Activated CD4-positive, CD25-positive, alpha-beta regulatory T cell treated with anti-CD3 and anti-CD28 coated beads, Interleukin-2, amount 50 U/mL, for 16 hours (primary cell): ENCODE results near the gene ABCC6.

Experiments
- DNase-seq: peaks from one replicate; pipeline ENCODE4 v3.0.0-alpha.2; 2020; ENCODE audit warnings: low read depth, low spot score

The ABCC6 gene

DNA sequence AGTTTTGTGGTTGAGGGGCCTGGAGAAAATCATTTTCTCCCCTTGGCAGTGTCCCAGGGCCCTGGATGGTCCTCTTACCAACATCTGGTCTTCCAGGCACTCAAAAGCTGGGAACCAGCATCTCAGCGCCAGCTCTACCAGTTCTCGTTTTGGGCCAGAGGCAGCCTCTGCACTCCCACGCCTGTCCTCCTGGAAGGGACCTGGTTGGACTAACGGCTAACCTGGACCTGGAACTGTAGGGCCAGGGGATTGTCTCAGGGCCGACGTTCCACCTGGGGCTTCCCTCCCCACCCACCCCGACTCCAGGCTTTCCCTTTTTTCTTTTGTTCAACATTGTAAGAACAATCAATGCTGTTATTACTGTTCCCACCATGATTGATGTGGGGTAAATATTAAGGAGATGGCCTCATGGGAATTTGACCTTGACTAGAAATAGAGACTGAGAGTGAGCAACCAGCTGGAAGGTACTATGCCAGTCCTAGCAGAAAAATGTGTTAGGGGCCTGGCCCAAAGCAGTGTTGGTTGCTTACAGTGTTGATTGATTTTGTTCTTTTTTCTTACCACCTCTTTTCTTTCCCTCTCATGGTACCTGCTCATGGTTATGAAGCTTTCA, 81.4 kb downstream of the ABCC6 start:
- no peak for DNase-seq

DNA sequence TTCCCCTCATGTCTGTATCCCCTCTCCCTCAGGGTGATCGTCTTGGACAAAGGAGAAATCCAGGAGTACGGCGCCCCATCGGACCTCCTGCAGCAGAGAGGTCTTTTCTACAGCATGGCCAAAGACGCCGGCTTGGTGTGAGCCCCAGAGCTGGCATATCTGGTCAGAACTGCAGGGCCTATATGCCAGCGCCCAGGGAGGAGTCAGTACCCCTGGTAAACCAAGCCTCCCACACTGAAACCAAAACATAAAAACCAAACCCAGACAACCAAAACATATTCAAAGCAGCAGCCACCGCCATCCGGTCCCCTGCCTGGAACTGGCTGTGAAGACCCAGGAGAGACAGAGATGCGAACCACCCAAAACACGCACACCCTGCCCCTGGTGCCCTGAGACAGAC, 82.2 kb downstream of the ABCC6 start:
- DNase-seq, result no peak

DNA sequence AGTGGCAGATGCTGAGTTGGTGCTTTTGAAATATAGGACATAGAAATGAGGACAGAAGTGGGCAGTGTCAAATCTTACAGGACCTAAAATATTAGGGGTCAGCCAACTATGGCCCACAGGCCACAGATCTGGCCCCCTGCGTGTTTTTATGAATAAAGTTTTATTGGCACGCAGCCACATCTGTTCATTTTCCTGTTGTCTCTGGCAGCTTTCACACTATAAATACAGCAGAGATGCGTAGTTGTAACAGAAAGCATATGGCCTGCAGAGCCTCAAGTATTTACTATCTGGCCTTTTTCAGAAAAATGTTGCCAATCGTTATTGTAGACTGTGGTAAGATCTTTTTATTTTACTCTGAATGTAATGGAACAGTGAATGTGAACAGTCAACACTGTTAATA, 82.8 kb downstream of the ABCC6 start:
- no peak for DNase-seq

DNA sequence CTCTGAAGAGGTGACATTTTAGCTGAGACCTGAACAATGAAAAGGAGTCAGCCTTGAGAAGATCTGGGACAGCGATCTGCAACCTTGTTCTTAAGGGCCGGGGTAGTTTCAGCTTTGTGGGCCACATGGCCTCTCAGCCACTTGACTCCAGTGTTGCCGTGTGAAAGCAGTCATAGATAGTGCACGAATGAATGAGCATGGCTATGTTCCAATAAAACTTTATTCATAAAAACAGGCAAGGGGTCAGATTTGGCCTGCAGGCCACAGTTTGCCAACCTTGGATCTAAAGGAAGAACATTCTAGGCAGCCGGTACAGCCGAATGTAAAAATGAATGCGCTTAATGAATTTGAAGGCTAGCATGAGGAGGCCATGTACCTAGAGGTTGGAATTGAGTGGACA, 83.5 kb downstream of the ABCC6 start:
- DNase-seq, result no peak

DNA sequence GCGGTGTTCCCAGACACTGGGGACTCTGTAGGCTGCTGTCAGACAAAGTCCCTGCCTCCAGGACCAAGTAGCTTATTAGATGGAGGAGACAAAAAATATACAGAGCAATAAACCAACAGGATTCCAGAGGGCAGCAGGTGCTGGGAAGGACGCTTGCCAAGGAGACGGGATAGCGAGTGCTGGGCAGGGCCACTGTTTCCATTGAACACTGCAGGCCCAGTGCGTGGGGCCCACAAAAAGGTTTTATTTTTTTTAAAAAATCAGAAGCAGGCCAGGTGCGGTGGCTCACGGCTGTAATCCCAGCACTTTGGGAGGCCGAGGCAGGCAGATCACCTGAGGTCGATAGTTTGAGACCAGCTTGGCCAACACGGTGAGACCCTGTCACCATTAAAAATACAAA, 84.2 kb downstream of the ABCC6 start:
- DNase-seq, result no peak

DNA sequence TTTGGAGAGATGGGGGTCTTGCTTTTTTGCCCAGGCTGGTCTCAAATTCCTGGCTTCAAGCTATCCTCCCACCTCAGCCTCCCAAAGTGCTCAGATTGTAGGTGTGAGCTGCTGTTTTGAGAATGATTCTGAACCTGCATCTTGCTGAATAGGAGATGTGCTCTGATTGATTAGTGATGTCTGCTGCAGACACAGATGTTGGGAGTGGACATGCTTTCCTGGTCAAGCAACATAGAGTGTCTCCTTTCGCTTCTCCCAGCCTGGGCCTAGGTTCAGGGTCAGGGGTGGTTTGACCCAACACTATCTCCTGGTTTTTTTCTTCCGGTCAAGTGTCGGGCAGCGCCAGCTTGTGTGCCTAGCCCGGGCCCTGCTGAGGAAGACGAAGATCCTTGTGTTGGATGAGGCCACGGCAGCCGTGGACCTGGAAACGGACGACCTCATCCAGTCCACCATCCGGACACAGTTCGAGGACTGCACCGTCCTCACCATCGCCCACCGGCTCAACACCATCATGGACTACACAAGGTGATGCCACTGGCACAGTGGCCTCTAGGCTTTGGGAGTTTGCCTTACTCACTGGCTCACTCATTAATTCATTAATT, 85.2 kb downstream of the ABCC6 start:
- DNase-seq, result no peak

DNA sequence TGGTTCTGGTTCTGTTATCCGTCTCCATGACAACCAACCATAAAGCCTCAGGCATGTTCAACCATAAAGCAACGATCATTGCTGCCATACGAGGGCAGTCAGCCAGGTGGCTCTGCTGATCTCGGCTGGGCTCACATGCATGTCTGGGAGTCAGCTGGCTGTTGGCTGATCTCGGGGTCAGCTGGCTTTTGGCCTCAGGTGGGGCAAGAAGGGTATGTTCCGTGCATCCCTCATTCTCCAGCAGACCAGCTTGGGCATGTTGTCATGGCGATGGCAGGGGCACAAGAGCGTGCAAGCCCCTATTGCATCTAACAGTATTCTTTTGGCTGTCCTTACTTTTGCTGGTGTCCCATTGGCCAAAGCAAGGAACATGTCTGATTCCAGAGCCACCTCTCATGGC, 86.2 kb downstream of the ABCC6 start:
- DNase-seq, result no peak

DNA sequence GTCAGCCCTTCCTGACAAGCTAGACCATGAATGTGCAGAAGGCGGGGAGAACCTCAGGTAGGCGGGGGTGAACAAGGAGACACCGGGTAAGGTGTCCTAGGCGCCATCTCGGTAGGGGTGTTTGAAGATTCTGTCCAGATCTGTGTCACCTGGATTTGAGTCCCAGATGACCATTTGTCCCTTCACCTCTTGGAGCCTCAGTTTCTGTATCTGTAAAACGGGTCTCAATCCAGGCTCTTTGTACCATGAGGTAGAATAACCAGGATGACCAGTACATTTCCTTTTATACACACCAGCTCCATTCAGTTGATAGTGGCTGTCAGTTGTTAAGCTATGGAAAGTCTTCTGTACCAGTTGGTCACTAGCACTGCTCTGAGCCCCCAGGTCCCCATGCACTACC, 86.7 kb downstream of the ABCC6 start:
- DNase-seq, result no peak

DNA sequence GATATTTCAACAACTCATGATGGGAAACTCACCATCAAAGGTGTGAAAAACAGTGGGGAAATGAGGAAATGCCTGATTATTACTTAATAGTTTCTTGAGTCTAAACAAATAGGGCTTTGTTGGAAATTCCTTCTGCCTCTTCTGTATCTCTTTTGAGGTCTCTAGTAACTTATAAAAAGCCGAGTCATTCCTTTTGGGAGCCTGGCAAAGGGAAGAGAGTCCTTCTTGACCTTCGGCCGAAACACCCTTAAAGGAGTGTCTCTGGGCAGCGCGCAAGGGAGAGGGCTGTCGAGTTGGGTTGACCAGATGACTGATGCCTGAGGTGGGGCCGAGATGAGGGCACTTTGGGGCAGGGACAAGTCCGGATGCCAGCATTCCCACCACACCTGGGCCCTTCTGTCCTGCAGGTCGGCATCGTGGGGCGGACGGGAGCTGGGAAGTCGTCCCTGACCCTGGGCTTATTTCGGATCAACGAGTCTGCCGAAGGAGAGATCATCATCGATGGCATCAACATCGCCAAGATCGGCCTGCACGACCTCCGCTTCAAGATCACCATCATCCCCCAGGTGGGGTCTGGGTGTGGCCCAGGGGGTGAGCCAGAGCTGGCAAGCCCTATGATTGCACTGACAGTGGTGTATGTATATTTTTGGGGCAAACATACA, 89.2 kb downstream of the ABCC6 start:
- no peak for DNase-seq

DNA sequence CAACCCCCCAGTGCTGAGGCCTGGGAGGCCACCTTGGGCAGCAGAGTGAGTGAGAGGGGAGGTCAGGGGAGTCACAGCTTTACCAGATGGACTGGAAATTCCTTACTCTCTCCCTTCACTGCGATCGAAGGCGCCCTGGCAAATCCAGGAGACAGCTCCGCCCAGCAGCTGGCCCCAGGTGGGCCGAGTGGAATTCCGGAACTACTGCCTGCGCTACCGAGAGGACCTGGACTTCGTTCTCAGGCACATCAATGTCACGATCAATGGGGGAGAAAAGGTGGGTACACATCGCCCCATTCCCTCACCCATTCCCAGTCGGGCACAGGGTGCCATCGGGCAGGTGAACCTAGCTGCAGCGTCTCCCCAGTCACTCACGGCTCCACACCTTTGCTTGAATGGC, 91.6 kb downstream of the ABCC6 start:
- no peak for DNase-seq

DNA sequence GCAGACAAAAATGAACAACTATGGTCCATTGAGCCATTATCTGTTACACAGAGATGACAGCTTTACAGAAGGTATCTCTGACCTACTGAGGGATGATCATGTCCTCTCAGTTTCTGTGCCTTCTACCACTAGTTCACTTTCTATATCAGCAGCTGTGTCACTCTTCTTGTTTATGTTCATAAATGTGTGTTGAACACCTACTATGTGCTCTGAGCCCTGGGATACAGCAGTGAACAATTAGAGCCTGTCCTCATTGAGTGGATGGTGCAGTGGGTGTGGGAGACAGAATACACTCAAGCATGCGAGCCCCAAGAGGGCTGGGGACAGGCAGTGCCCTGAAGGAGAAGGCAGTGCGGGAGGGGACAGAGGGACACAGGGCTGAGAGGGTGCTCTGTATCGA, 92.1 kb downstream of the ABCC6 start:
- no peak for DNase-seq

DNA sequence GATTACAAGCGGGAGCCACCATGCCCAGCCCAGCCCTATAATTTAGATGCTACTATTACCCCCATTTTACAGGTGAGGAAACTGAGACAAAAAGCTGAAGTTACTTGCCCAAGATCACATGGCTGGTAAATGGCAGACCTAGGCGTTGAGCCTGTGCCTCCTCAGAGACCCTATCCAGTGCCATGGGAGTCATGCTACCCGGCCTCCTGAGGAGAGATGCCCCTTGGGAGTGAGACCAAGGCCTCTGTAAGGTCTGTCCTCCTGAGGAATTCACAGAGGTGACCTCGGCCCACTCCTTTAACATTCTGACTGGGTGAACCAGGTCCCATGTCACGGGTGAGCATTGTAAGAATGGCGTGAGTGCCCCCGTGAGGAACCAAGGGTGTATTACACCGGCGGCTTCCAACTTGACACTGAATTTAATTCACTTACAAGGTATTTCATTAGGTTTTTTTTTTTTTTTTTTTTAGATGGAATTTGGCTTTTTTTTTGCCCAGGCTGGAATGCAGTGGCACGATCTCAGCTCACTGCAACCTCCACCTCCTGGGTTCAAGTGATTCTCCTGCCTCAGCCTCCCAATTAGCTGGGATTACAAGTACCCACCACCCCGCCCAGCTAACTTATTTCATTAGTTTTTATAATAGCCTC, 95.7 kb downstream of the ABCC6 start:
- peak; percentile 44 for DNase-seq

DNA sequence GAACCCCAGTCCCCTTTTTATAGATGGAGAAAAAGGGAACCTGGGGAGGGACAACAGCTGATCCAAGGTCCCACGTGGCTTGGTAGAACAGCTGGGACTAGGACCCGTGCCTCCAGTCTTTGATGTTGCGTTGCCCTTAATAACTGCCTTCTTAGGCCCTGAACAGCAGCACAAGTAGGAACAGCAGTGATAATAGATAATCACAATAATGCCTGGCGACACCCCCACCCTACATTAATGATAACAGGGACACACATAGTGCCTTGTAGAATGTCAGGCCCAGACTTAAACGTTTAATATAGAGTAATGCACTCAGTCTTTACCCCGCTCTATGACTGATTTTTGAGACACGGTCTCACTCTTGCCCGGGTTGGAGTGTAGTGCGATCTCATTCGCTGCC, 96.4 kb downstream of the ABCC6 start:
- DNase-seq, result no peak

DNA sequence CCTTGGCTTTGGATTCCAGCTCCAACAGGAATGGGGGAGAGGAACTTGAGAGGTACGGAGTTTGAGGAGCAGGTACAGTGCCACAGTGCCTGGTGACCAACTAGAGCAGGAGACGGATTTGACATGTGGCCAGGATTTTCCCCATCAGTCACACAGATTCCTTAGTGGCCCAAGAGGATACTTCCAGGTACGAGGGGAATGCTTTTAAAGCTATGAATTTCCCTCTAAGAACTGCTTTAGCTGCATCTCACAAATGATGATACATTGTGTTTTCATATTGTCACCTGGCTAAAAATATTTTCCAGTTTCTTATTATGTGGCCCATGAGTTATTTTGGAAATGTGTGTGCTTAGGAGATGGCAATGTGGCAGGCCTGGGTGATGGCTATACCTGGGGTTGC, 98.3 kb downstream of the ABCC6 start:
- DNase-seq, result no peak

DNA sequence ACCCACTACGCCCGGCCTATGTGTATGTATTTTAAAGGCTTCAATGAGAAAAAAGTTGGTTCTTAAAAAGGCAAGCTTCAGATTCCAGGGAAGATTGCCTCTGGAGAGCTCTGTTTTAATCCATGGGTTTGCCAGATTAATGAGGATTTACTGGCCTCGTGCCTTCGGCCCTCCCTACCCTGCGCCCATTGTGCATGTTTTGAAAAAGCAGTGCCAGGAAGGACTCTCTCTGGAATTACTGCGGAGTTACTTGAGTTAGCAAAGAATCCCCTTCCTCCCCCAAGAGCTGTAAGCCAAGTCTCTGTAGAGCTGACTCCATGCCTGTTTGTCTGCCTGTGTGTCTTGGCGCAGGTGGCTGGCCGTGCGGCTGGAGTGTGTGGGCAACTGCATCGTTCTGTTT, 98.9 kb downstream of the ABCC6 start:
- DNase-seq, result no peak

DNA sequence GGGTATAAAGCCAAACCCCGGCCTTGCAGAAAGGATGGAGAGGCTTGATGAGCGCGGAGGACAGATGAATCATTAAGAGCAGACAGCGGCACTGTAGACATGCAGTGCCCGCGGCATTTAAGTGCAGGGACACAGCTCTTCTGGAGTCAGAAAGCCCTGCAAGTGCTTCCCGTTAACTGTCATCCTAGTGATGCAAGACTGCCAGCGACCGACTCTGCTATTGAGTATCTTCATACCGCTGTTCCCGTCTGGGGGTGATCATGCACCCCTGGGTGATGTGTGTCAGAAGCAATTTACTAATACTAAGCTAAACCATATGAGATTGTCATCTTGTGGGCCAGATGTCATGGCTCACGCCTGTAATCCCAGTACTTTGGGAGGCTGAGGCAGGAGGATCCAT, 101.0 kb downstream of the ABCC6 start:
- no peak for DNase-seq

DNA sequence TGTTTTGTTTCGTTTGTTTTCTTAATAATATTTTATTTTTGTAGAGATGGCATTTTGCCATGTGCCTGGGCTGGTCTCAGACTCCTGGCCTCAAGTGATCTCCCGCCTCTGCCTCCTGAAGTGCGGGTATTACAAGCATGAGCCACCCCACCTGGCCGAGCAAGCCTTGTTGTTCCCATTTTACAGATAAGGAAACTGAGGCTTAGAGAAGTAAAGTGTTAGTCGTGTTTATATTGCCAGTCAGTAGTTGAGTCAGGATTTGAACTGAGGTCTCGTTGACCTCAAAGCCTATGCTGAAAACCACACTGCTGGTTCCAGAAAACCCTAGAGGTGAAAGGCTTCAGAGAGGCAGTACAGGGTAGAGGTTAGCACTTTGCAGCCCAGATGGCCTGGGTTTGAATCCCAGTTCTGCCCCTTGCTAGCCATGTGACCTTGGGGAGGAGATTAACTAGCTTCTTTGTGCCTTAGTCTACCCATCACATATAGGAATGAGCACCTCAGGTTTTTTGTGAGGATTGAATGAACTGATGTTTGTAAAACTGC, 102.0 kb downstream of the ABCC6 start:
- DNase-seq, result no peak

DNA sequence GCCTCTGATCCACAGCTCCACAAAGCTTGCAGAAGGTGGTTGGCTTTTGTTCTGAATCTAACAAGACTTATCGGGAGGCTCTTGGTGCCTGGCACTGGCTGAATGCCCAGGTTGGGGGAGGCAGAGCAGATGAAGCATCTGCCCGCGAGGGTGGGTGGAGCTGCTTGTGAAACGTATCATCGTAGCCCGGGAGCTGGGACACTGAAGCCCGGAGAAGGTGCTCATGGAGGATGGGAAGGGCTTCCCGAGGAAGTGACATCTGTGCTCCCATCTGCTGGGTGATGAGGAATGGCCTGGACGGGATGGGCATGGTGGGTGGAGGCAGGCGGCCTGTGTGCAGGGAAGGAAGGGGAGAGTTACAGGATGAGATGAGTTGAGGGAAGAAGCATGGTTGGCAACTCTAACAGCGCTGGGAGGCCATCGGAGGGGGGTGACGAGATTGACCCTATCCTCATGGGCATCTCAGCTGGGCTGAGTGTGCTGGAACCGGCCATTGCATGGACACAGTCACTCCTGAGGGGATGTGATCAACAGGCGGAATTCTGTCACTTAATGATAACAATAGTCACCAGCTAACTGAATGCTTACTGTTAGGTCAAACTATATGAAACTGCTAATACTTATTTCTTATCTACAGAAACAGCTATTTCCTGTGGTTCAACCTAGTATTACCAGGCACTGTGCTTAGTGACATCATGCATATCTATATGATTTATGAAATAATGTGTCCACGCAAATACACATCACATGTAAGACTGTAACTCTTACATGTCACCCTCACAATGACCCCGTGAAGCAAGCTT, 102.7 kb downstream of the ABCC6 start:
- DNase-seq, result no peak

DNA sequence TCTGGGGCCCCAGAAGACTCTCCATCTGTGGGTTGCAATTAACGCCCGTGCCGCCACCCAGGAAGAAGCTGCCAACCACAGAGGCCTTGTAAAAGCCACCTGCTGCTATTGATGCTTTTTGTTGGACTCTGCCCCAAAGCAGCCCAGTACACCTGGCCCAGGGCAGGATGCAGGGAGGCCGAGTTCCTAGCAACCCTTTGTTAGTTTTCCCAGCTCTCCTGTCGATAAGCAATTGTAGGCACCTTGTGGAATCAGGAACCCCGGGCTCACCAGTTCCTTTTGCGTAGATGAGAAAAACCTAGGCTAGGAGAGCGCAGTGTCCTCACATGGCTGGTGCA, 103.3 kb downstream of the ABCC6 start:
- DNase-seq, result no peak

DNA sequence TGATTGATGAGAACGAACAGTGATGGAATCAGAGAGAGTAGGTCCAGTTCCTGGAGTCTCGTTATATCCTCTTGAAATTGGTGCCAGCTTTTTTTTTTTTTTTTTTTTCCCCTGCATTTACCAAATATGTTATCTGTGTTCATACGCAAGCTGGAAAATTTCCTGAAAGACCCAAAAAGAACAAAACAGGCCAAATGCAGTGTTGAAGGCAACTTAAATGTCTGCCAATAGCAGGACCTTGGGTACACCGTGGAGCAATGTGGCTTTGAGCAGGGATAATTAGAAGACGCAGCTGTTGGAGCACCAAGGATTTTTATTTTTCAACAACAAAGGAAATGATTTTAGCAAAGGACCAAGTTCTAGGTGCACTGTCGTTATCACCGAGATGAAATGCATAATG, 105.0 kb downstream of the ABCC6 start:
- DNase-seq, result no peak

DNA sequence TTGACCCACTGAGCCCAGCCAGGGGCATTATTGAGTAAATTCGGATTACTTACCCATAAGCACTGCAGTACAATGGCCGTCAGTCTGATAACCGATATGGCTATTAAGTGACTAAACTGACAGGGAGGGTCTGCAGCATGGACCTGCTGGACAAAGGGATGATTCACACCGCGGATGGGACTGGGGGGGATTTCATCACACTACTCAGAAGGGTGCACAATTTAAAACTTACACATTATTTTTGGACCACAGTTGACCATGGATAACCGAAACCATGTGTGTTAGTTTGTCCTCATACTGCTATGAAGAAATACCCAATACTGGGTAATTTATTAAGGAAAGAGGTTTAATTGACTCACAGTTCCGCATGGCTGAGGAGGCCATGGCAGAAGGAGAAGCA, 106.5 kb downstream of the ABCC6 start:
- DNase-seq, result no peak

DNA sequence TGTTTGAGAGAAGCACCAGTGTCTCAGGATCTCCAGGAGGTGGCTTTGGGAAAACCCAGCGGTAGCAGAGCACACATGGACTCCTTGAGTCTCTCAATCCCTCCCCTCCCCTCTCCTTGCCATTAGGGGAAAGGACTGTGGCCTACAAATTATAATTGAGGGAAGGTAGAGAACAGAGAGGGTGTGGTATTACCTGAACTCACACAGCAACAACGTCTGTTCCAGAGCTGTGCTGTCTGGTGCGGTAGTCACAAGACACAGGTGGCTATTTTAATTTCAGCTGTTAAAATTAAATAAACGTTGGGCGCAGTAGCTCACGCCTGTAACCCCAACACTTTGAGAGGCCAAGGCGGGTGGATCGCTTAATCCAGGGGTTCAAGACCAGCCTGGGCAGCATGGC, 110.2 kb downstream of the ABCC6 start:
- no peak for DNase-seq
